Measurements from ENCODE around the gene RESP18.
"Not testable (repeated sequence)": the region's sequence is repeated elsewhere in the genome, so short reads cannot be mapped to it uniquely, and the experiment has no call there.

The RESP18 gene

GRCh38 chr2:219292616-219293015 lies 39.9 kb downstream of the RESP18 start:
- no peak for DNase-seq (ENCODE audit: low read depth, low spot score)

GRCh38 chr2:219291910-219292490 lies 40.5 kb downstream of the RESP18 start:
- DNase-seq (ENCODE audit: low read depth, low spot score): no peak

GRCh38 chr2:219291394-219291793 lies 41.1 kb downstream of the RESP18 start:
- DNase-seq (ENCODE audit: low read depth, low spot score): no peak

GRCh38 chr2:219290381-219291171 lies 42.0 kb downstream of the RESP18 start:
- DNase-seq (ENCODE audit: low read depth, low spot score): no peak

GRCh38 chr2:219289537-219290361 lies 42.8 kb downstream of the RESP18 start:
- DNase-seq (ENCODE audit: low read depth, low spot score): no peak

- DNase-seq (ENCODE audit: low read depth, low spot score): no peak
Observed at GRCh38 chr2:219289195-219289536, 43.4 kb downstream of the RESP18 start.

- DNase-seq (ENCODE audit: low read depth, low spot score): no peak
Observed at GRCh38 chr2:219287580-219288265, 44.8 kb downstream of the RESP18 start.

- DNase-seq (ENCODE audit: low read depth, low spot score): not testable (repeated sequence)
Observed at GRCh38 chr2:219287116-219287440, 45.5 kb downstream of the RESP18 start.

GRCh38 chr2:219286436-219287115 lies 46.0 kb downstream of the RESP18 start:
- DNase-seq (ENCODE audit: low read depth, low spot score): no peak

- DNase-seq (ENCODE audit: low read depth, low spot score): no peak
Observed at GRCh38 chr2:219285894-219286425, 46.6 kb downstream of the RESP18 start.

- DNase-seq (ENCODE audit: low read depth, low spot score): no peak
Observed at GRCh38 chr2:219285373-219285735, 47.2 kb downstream of the RESP18 start.

- no peak for DNase-seq (ENCODE audit: low read depth, low spot score)
Observed at GRCh38 chr2:219284501-219285372, 47.8 kb downstream of the RESP18 start.

- no peak for DNase-seq (ENCODE audit: low read depth, low spot score)
Observed at GRCh38 chr2:219282943-219283581, 49.5 kb downstream of the RESP18 start.

GRCh38 chr2:219282375-219282774 lies 50.2 kb downstream of the RESP18 start:
- DNase-seq (ENCODE audit: low read depth, low spot score): no peak

GRCh38 chr2:219281588-219281987 lies 51.0 kb downstream of the RESP18 start:
- DNase-seq (ENCODE audit: low read depth, low spot score): no peak

- no peak for DNase-seq (ENCODE audit: low read depth, low spot score)
Observed at GRCh38 chr2:219280651-219281050, 51.9 kb downstream of the RESP18 start.

- DNase-seq (ENCODE audit: low read depth, low spot score): no peak
Observed at GRCh38 chr2:219279916-219280516, 52.5 kb downstream of the RESP18 start.

GRCh38 chr2:219279151-219279915 lies 53.2 kb downstream of the RESP18 start, which contains the start of gene DNAJB2:
TSS of gene DNAJB2 (plus strand) at chr2:219279366. CDS start at chr2:219279834, 468 bp downstream.
- DNase-seq (ENCODE audit: low read depth, low spot score): peak; percentile 99
